WERI-Rb-1 (cell line): ENCODE results near the gene SSR4.

Experiments used
- DNase-seq: peaks from one replicate; pipeline ENCODE4 v3.0.0-alpha.2; 2020
- H3K27ac ChIP-seq: fragments of 250-450 bp; sonication (Bioruptor Pico); 2 replicates; pipeline ENCODE4 v1.5.1; 2020; ENCODE audit warnings: mild to moderate bottlenecking, moderate library complexity
- H3K27me3 ChIP-seq: fragments of 250-450 bp; sonication (Bioruptor Pico); 2 replicates; pipeline ENCODE4 v1.5.1; 2021; ENCODE audit warnings: mild to moderate bottlenecking, low read depth, moderate library complexity; ENCODE audit not compliant: insufficient read depth, severe bottlenecking
- H3K36me3 ChIP-seq: fragments of 250-450 bp; sonication (Bioruptor Pico); 2 replicates; pipeline ENCODE4 v1.5.1; 2020; ENCODE audit warnings: mild to moderate bottlenecking, moderate library complexity
- H3K4me3 ChIP-seq: 2 replicates; pipeline ENCODE4 v1.5.1; 2011; ENCODE audit warnings: low read depth, mild to moderate bottlenecking, control low read depth, low read length
- H3K9me3 ChIP-seq: fragments of 250-450 bp; sonication (Bioruptor Pico); 2 replicates; pipeline ENCODE4 v1.5.1; 2021; ENCODE audit warnings: mild to moderate bottlenecking, moderate library complexity; ENCODE audit not compliant: severe bottlenecking
- CTCF ChIP-seq: IDR thresholded peaks from 2 replicates; pipeline ENCODE4 v1.5.1; 2011; ENCODE audit warnings: low read depth, mild to moderate bottlenecking, control low read depth, inconsistent platforms, low read length

The SSR4 gene

DNA sequence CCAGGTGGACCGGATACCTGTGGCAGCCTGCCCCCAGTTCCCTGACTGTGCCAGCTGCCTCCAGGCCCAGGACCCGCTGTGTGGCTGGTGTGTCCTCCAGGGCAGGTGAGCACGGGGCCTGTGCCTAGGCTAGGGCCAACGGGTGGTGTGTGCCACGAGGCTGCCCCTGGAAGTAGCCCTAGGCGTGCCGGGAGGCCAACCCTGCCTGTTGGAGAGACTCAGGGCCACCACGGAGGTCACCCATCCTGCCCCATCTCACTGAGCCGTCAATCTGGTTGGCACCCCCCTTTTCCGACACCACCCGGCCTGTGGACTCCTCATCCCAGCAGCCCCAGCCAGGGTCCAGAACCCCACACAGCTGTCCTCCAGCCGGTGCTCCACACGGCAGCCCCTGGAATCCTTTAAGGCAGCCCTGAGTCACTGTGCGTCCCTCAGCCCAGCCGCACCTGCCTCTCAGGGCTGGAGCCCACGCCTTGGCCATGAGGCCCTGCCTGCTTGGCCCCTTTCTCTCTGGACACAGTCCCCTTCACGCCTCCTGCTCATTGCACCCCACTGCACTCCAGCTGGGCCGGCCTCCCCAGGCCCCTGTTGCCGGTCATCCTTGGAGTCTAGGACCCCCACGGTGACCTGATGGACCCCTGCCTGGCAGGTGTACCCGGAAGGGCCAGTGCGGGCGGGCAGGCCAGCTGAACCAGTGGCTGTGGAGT, 25.2 kb upstream of the SSR4 start:
- Histone ChIP-seq H3K4me3 (no peak overlapping the region), H3K9me3 (no peaks in the 10 kb centered on the region), H3K36me3 (no peaks in the 10 kb centered on the region), H3K27ac (no peak overlapping the region), H3K27me3 (peaks cover 36% of the 10 kb centered on the region)
- TF ChIP-seq CTCF = no peak
- DNase-seq = peak; percentile 9

DNA sequence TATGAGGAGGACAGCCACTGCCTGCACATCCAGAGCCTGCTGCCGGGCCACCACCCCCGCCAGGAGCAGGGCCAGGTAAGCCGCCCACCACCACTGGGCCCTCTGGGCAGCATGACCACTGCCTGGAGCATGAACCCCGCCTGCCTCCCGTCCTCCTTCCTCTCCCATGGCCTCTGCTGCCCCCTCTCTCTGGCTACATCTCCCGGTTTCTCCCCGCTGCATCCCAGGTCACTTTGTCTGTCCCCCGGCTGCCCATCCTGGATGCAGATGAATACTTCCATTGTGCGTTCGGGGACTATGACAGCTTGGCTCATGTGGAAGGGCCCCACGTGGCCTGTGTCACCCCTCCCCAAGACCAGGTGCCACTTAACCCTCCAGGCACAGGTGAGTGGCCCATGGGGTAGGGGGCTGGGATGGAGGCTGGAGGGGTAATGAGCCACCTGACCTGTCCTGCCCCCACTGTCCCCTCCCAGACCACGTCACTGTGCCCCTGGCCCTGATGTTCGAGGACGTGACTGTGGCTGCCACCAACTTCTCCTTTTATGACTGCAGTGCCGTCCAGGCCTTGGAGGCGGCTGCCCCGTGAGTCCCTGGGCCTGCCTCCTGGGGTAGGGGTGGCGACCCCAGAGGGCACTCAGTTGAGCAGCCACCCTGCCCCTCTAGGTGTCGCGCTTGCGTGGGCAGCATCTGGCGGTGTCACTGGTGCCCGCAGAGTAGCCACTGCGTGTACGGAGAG, 24.4 kb upstream of the SSR4 start:
- Histone ChIP-seq H3K9me3 (no peaks in the 10 kb centered on the region), H3K4me3 (no peak overlapping the region), H3K27me3 (peaks cover 29% of the 10 kb centered on the region)

GRCh38 chrX:153770601-153771414, 23.7 kb upstream of the SSR4 start:
- no peak for TF ChIP-seq CTCF
- H3K27ac ChIP-seq = no peak overlapping the region
- H3K9me3 ChIP-seq = no peaks in the 10 kb centered on the region
- H3K4me3 ChIP-seq = no peak overlapping the region
- peak; percentile 7 for DNase-seq
- H3K36me3 ChIP-seq = no peaks in the 10 kb centered on the region
- H3K27me3 ChIP-seq = peaks cover 27% of the 10 kb centered on the region

More for the DNA sequence above, 24.4 kb upstream of the SSR4 start:
- no peak for TF ChIP-seq CTCF
- peak; percentile 9 for DNase-seq
- no peaks in the 10 kb centered on the region for H3K36me3 ChIP-seq
- no peak overlapping the region for H3K27ac ChIP-seq

- peak; percentile 30; the same call in 1 of the 2 replicates for TF ChIP-seq CTCF
- Histone ChIP-seq H3K27me3 (peaks cover 28% of the 10 kb centered on the region), H3K36me3 (no peaks in the 10 kb centered on the region), H3K27ac (no peak overlapping the region), H3K9me3 (no peaks in the 10 kb centered on the region), H3K4me3 (no peak overlapping the region)
- peak; percentile 8 for DNase-seq
Measured at GRCh38 chrX:153771415-153772315, 22.8 kb upstream of the SSR4 start.
